GM21529 (cell line): ENCODE data around the gene IFT81.
"Not testable (repeated sequence)": the region's sequence is repeated elsewhere in the genome, so short reads cannot be mapped to it uniquely, and the experiment has no call there.

ENCODE experiments used
- ATAC-seq: cut with Tn5 transposase; IDR thresholded peaks from one replicate; pipeline ENCODE4 v1.9.1; 2021; ENCODE audit not compliant: unreplicated experiment

The IFT81 gene, protein sequence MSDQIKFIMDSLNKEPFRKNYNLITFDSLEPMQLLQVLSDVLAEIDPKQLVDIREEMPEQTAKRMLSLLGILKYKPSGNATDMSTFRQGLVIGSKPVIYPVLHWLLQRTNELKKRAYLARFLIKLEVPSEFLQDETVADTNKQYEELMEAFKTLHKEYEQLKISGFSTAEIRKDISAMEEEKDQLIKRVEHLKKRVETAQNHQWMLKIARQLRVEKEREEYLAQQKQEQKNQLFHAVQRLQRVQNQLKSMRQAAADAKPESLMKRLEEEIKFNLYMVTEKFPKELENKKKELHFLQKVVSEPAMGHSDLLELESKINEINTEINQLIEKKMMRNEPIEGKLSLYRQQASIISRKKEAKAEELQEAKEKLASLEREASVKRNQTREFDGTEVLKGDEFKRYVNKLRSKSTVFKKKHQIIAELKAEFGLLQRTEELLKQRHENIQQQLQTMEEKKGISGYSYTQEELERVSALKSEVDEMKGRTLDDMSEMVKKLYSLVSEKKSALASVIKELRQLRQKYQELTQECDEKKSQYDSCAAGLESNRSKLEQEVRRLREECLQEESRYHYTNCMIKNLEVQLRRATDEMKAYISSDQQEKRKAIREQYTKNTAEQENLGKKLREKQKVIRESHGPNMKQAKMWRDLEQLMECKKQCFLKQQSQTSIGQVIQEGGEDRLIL

GRCh38 chr12:110124269-110124995 lies at the start of gene IFT81:
Gene IFT81, plus strand, starts transcription at chr12:110124357. Its CDS starts 3,024 bp downstream, at chr12:110127381.
- ATAC-seq = peak; percentile 86

- no peak for ATAC-seq
Measured at GRCh38 chr12:110075880-110076279, 48.3 kb upstream of the IFT81 start.

DNA sequence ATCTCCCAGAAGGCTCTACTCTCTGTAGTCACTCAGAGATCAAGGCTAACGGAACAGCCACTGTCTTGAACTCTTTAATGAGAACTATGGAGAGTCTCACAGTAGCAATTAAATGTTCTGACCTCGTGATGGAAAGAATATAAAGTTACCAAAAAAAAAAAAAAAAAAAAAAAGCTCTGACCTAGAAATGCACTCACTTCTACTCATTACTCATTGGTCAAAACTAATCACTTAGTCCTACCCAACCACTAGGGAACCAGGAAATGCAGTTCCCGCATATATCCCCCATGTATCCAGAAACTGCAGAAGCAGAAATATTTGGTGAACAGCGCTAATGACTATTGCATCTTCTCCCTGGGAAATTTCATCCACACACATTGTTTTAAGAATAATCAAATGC lies 46.4 kb upstream of the IFT81 start:
- no peak for ATAC-seq

GRCh38 chr12:110079477-110080400 lies 44.4 kb upstream of the IFT81 start:
- peak; percentile 85 for ATAC-seq

- no peak for ATAC-seq
Measured at GRCh38 chr12:110080410-110080809, 43.7 kb upstream of the IFT81 start.

DNA sequence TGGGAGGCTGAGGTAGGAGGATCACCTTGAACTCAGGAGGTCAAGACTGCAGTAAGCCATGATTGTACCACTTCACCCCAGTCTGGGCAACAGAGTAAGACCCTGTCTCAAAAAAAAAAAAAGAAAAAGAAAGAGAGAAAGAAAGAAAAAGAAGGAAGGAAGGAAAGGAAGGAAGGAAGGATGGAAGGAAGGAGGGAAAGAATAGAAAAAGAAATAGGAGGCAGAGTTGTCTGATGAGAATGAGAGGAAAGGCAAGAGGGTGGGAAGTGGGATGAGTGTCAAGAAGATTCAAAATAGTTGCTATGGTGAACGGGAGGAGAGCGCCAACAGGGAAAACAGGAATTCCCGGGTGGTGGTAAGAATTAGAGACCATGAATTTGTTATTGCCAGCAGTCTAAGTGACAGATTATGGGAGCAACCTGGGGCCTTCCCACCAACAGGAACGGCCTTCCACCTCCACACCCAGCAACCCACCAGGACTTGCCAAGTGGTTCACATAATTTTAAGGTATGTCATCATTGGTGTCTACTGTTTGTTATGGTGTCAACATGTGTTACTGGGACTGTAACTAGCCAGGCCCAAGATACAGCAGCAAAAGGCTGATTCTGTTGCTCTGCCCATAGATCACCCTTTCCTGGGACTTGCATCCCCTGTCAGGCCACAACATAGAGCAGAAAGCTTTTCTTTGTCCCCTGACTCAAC lies 39.7 kb upstream of the IFT81 start:
- ATAC-seq = no peak

- not testable (repeated sequence) for ATAC-seq
Measured at GRCh38 chr12:110088216-110088615, 35.9 kb upstream of the IFT81 start.

DNA sequence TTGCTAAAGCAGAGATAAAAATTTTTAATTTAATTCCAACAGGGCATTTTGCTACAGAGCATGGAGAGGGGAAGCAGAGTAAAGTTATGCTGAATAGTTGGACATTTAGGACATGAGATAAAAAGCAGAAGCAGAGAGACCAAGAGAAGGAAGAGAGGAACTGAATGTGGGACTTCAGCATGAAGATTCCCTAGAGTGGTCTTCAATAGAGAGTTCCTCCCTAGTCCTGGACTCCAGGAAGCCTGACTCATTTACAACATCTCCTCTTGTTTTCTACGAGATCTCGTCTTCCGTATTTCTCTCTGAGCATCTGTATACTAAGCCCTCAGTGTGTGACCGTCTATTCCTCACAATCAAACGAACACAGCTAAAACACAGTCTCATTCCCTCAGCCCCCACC lies 35.2 kb upstream of the IFT81 start:
- no peak for ATAC-seq

- ATAC-seq = no peak
Measured at GRCh38 chr12:110090266-110091135, 33.7 kb upstream of the IFT81 start.

- ATAC-seq = no peak
Measured at GRCh38 chr12:110091136-110091711, 32.9 kb upstream of the IFT81 start.

DNA sequence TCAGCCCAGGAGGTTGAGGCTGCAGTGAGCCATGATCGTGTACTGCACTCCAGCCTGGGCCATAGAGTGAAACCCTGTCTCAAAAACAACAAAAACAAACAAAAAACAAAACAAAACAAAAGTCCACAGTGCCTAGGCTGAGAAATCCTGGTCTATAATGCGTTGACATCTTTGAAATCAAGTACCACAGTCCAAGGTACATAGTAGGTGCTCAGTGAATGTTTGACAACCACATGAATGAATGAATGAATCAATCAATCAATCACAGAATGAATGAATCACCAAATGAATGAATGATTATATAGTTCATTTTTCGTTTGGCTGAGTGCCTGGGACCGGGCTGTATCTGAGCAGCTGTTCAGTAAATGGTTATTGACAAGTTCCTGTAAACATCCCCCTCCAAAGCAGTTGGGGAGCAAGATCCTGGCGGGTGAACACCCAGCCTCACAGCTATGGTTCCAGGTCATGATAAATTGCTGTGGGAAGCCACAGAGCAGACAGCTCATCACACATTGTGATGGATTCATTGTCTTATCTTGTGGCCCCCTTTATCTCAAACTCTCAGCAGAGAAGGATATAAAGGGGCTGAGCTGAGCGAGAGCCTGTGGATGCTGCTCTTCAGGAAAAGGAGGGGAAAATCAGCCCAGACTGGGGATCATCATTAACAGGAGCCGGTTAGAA lies 30.4 kb upstream of the IFT81 start:
- no peak for ATAC-seq

DNA sequence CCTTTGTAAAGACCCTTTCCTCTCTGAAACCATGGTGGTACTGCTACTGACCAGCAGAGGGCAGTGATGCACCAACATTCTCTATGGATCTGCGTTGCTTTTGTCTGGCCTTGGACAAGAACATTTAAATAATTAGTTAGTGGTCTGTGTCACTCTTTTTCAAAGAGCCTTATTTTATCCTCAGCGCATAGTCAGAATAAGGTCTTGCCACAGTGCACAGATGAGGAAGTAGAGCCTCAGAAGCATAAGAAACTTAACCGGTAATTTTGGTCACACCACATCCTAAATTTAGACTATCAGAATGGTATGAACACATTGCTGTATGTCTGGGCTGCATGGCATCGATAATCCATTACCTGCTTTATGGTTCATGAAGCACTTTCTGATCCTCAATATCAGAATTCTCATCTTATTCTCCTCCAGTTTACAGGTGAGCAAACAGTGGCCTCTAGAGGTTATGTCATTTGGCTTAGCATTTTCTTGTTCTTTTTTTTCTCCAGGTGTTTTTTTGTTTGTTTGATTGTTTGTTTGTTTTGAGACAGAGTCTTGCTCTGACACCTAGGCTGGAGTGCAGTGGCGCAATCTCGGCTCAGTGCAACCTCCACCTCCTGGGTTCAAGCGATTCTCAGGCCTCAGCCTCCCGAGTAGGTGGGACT lies 23.7 kb upstream of the IFT81 start:
- peak; percentile 83 for ATAC-seq

DNA sequence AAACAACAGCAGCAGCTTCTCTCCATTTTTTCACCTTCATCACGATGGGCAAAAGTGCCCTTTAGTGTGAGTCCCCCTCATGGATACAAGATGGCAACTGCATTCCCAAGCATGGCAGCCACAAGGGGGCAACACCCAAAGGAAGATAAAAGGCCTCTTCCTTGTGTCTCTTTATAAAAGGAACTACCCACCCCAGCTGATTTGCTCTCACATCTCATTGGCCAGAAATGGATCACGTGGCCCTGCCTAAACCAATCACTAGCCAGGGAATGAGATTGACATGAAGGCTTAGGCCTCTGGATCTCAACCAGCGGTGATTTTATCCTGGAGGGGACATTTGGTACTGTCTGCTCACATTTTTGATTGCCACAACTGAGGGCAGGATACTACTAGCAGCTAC lies 21.9 kb upstream of the IFT81 start:
- no peak for ATAC-seq

DNA sequence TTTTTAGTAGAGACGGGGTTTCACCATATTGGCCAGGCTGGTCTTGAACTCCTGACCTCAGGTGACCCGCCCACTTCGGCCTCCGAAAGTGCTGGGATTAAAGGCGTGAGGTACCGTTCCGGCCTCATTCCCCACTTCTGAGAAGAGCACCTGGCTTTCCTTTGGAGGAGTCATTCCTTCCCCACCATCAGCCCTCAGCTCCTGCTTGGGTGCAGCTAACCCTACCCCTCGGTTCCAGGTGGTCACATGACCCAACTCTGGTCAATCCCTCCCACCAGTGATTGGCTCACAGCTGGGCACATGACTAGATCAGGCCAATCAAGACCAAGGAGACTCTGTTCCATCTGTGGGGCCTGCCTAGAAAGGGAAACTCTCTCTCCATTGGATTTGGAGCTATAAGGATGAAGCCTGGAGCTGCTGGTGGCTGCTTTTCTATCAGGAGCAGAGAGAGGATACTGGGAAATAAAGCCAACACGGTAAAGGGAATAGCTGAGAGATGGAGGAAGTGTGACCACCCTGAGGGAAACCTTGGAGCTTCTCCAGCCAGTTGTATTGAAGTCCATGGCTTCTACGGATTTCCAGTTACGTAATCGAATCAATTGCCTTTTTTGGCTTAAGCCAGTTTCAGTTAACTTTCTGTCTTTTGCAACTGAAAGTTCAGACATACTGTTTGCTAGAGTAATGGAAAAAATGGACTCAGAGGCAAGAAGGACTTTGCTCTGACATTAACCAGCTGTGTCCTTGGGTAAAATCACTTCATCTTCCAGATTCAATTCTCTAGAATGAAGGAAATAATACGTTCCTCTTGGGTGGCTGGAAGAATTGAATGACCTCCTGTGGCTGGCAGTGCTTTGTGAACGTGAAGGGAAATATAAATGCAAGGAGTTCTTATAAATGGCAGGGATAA lies 19.7 kb upstream of the IFT81 start:
- ATAC-seq = no peak

DNA sequence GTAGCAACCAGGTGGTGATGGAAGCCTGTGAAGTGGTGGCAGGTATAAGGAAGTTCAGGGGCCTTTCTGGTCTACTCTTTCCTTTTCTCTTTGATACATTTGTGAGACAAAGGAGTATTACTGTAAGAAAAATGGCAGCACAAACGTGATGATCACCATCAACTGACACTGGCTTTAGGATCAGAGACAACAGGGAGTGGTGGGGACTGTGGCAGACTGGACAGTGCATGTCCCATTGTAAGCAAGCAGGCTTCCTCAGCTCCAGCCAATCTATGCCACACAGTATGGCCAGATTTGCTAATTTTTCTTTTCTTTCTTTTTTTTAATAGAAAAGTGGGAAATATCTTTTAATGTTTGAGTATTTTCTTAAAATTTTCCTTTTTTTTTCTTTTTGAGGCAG lies 19.0 kb upstream of the IFT81 start:
- no peak for ATAC-seq

- no peak for ATAC-seq
Measured at GRCh38 chr12:110105986-110106385, 18.2 kb upstream of the IFT81 start.
